Prostate gland (tissue), 2 donors: ENCODE results near the gene MYADM.

Source experiments
- CTCF ChIP-seq, 4 experiments: fragments of 200-600 bp in 2 of 4; fragments of 450-650 bp in 2 of 4; sonication (generic) in 2 of 4; IDR thresholded peaks; 1 replicate in 3 of 4; 2 replicates in 1 of 4; pipeline ENCODE4 v1.5.1; 2016 to 2019; ENCODE audit warnings: antibody characterized with exemption in 4 of 4, mild to moderate bottlenecking in 2 of 4, moderate library complexity in 2 of 4
- POLR2AphosphoS5 ChIP-seq: sonication (generic); formaldehyde crosslinking; IDR thresholded peaks from one replicate; pipeline ENCODE4 v1.6.1; 2017; ENCODE audit warnings: antibody characterized with exemption

GRCh38 chr19:53876651-53877224, 9.1 kb downstream of the MYADM start:
- TF ChIP-seq CTCF (IDR thresholded peaks at IDR 0.05): no peak
- TF ChIP-seq POLR2AphosphoS5: no peak
